ES-I3 (cell line): ENCODE results near the gene TSPAN3.

Source experiments
- H3K36me3 ChIP-seq: 2 replicates; pipeline ENCODE4 v1.6.1; 2013; ENCODE audit warnings: mild to moderate bottlenecking, low read length, control low read depth, moderate library complexity; ENCODE audit not compliant: insufficient read depth
- H3K4me1 ChIP-seq: 2 replicates; pipeline ENCODE4 v1.6.1; 2013; ENCODE audit warnings: mild to moderate bottlenecking, control low read depth, low read length; ENCODE audit not compliant: insufficient read depth
- H3K9ac ChIP-seq: 2 replicates; pipeline ENCODE4 v1.6.1; 2013; ENCODE audit warnings: low read depth, mild to moderate bottlenecking, low read length, moderate library complexity
- H3K9me3 ChIP-seq: 2 replicates; pipeline ENCODE4 v1.6.1; 2013; ENCODE audit warnings: mild to moderate bottlenecking, low read length, moderate library complexity; ENCODE audit not compliant: control insufficient read depth, insufficient read depth

Gene TSPAN3

DNA sequence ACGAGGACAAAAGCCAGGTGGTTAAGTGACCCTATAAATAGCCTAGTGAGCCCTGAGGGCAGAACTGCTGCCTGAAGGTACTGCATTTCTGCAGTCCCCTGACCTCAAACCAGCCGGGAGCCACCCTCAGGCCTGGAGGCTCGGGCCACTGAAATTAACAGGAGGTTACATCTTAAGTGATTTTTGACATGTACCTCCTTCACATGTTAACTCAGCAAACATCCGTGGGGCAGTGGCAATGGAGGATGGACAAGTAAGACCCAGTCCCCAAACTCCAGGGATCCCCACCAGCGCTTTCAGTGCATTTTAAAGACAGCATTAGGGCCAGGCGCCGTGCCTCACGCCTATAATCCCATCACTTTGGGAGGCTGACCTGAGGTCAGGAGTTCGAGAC is 49.8 kb downstream of the TSPAN3 start:
- Histone ChIP-seq H3K36me3 (no peaks in the 10 kb centered on the region), H3K9me3 (no peaks in the 10 kb centered on the region), H3K9ac (no peak overlapping the region), H3K4me1 (no peaks in the 10 kb centered on the region; the same call in 1 of the 2 replicates)

DNA sequence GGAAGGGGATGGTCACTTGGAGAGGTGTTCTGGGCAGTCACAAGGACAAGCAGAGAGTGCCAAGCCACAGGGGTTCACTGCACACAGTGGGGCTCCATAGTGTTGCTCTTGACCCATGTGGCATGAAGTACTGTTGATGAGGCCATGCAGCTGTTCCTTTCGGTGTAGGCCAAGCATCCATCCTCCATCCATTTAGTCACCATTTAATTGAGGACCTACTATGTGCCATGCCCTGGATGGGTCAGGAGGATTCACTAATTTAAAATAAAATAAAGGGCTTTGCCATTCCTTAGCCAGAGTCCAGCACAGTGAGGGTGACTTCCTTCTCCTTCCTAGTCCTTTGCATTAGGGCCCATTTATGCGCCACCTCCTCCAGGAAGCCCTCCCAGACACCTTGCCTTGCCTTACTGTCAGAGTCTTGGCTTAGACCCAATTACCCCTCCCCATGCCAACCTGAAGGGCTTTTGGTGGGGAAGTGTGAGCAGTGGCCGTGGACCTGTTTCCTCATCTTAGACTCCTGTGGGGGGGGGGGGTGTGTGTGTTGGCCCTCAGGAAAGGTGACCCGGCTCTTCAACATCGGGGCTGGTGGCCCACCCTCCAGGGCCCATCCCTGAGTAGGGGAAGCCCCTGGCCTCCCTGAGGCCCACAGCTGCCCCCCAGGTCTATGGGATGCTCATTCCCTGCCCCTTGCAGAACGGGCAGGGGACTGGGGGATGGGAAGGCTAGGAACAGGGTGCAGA is 50.4 kb downstream of the TSPAN3 start:
- H3K9me3 ChIP-seq, result no peaks in the 10 kb centered on the region
- H3K36me3 ChIP-seq, result no peaks in the 10 kb centered on the region
- H3K4me1 ChIP-seq, result no peaks in the 10 kb centered on the region; the same call in 1 of the 2 replicates
- no peak overlapping the region for H3K9ac ChIP-seq

- Histone ChIP-seq H3K9me3 (no peaks in the 10 kb centered on the region), H3K9ac (no peak overlapping the region), H3K36me3 (no peaks in the 10 kb centered on the region), H3K4me1 (no peaks in the 10 kb centered on the region; the same call in 1 of the 2 replicates)
Observed at GRCh38 chr15:77019521-77020331, 51.2 kb downstream of the TSPAN3 start.

DNA sequence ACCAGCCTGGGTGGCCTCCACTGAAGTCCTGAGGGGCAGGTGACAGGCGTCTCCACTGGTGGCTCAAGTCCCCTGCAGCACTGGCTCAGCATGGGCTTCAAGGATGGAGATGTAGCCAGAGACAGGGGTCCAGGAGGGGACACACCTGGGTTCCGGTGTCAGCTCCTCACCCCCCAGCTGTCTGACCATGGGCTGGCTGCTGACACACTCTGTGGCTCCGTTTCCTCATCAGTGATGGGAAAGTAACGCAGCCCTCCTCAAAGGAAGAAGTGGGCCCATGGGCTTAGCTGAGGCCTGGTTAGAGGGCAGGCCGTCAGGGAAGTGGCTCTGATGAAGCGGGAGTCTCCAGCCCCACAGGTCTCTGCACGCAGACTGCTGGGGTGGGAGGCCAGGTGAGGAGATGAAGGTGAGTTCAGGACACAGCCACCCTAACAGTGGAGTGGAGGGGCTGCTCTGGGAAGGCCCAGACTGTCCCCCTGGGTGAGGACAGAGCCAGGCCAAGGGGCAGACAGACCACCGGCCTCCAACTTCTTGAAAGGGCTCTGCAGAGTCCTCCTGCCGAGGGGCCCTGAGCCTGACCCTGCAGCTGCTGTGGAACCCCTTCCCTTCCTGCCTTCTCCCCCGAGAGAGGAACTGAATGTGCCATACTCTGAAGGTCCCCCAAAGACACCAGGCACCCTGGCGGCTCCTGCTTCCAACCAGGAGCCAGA is 52.0 kb downstream of the TSPAN3 start:
- Histone ChIP-seq H3K9me3 (no peaks in the 10 kb centered on the region), H3K4me1 (no peaks in the 10 kb centered on the region; the same call in 1 of the 2 replicates), H3K36me3 (no peaks in the 10 kb centered on the region), H3K9ac (no peak overlapping the region)

GRCh38 chr15:77017761-77018720 is 52.9 kb downstream of the TSPAN3 start:
- Histone ChIP-seq H3K4me1 (no peaks in the 10 kb centered on the region; the same call in 1 of the 2 replicates), H3K9ac (no peak overlapping the region), H3K36me3 (no peaks in the 10 kb centered on the region), H3K9me3 (no peaks in the 10 kb centered on the region)

- Histone ChIP-seq H3K9ac (no peak overlapping the region), H3K36me3 (no peaks in the 10 kb centered on the region), H3K4me1 (no peaks in the 10 kb centered on the region; the same call in 1 of the 2 replicates), H3K9me3 (no peaks in the 10 kb centered on the region)
Observed at GRCh38 chr15:77017091-77017660, 53.7 kb downstream of the TSPAN3 start.

- Histone ChIP-seq H3K36me3 (no peaks in the 10 kb centered on the region), H3K9ac (no peak overlapping the region), H3K9me3 (no peaks in the 10 kb centered on the region), H3K4me1 (no peaks in the 10 kb centered on the region)
Observed at GRCh38 chr15:77016321-77016695, 54.6 kb downstream of the TSPAN3 start.

GRCh38 chr15:77015646-77016320 is 55.1 kb downstream of the TSPAN3 start:
- H3K4me1 ChIP-seq, result no peaks in the 10 kb centered on the region
- no peaks in the 10 kb centered on the region for H3K9me3 ChIP-seq
- no peaks in the 10 kb centered on the region for H3K36me3 ChIP-seq
- H3K9ac ChIP-seq, result no peak overlapping the region

DNA sequence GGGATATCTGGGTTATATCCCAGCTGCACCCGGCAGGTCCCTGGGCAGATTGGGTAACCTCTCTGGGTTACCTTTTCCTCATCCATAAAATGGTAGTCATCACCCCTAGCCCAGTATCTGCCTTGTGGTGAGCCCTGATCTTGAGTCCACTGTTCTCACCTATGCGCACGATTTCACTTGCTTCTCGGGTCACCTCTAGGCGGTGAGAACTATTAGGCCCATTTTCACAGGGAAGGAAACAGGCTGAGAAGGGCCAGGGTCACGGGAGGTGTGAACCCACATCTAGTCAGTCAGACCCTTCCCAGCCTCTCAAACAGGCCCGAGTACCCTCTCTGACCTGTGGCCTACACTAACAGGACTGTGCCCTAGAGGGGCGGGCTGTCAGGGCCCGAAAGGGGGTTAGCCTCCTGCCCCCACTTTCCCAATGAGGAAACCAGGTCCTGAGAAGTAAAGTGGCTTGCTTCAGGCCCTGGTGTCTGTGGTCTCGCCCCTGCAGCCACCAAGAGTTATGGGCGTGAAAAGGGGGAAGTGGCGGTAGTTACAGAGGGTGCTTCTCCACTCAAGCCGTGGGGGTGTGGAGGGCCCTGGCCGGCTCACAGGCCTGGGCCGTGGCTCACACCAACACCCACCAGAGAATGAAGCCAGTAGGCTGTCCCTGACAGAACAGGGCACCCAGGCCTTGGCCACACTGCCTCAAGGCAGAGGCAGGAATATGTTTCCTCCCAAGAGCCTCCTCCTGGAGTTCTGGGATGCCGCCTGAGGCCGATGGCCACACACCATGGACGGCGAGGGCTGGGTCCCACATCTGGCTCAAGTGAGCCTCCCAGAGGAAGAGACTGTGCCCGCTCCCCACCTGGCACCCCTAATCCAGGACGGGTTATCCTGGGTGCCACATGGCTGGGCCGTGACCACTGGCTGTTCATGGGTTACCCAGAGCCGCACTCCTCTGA is 56.5 kb downstream of the TSPAN3 start:
- H3K9me3 ChIP-seq, result no peaks in the 10 kb centered on the region
- H3K4me1 ChIP-seq, result no peaks in the 10 kb centered on the region
- no peaks in the 10 kb centered on the region for H3K36me3 ChIP-seq
- no peak overlapping the region for H3K9ac ChIP-seq

- H3K36me3 ChIP-seq, result no peaks in the 10 kb centered on the region
- H3K4me1 ChIP-seq, result no peaks in the 10 kb centered on the region
- H3K9ac ChIP-seq, result no peak overlapping the region
- no peaks in the 10 kb centered on the region for H3K9me3 ChIP-seq
Observed at GRCh38 chr15:77013776-77014131, 57.2 kb downstream of the TSPAN3 start.

DNA sequence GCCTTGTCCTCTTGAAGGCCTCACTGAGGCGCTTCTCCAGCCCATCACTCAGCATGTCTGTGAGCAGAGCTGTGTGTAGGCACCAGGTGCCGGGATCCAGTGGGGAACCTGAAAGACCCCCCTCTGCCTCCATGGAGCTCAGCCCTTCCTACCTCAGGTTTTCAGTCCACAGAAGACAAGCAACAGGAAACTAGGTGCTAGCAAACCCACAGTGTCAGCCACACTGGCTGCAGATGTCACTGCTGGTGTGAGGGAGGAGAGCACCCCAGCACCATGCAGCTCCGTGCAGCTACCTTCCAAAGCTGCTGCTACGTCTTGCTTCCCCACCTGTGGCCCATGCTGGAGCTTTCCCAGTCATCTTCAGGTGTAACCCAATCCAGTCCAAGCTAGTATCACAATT is 58.0 kb downstream of the TSPAN3 start:
- no peak overlapping the region for H3K9ac ChIP-seq
- H3K4me1 ChIP-seq, result no peaks in the 10 kb centered on the region

DNA sequence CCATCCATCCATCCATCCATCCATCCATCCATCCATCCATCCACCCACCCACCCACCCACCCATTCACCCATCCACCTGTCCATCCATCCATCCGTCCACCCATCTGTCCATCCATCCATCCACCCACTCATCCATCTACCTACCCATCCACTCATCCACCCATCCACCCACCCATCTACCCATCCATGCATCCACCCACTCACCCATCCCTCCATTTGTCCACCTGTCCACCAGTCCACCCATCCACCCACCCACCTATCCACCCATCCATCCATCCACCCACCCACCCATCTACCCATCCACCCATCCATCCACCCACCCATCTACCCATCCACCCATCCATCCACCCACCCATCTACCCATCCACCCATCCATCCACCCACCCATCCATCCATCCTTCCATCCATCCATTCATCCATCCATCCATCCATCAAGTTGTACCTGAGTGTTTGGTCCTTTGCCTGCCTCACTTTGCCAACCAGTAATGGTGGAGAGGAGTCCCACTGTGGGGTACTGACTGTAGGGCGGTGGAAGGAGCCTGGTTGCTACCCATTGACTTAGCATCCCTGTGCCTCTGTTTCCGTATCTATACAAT is 58.7 kb downstream of the TSPAN3 start:
- Histone ChIP-seq H3K4me1 (no peaks in the 10 kb centered on the region), H3K9ac (no peak overlapping the region), H3K36me3 (no peaks in the 10 kb centered on the region), H3K9me3 (no peaks in the 10 kb centered on the region)

More for the DNA sequence above, 58.0 kb downstream of the TSPAN3 start:
- H3K9me3 ChIP-seq, result no peaks in the 10 kb centered on the region
- no peaks in the 10 kb centered on the region for H3K36me3 ChIP-seq
